AG20443 (cell line): ENCODE data around the gene CEP57L1.
"Not testable (repeated sequence)": the region's sequence is repeated elsewhere in the genome, so short reads cannot be mapped to it uniquely, and the experiment has no call there.

Experiments
- DNase-seq: peaks from one replicate; pipeline ENCODE4 v3.0.0; 2012; ENCODE audit warnings: low spot score, mixed read lengths

Gene CEP57L1

DNA sequence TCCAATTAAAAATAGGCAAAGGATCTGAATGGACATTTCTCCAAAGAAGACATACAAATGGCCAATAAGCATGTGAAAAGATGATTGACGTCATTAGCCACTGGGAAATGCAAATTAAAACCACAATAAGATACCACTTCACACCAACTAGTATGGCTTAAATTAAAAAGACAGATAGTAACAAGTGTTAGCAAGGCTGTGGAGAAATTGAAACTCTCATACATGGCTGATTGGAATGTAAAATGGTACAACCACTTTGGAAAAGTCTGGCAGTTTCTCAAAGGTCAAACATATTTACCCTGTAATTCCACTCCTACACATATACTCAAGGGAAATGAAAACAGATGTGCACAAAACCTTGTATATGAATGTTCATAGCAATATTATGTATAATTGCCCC is 83.6 kb downstream of the CEP57L1 start:
- no peak for DNase-seq

- no peak for DNase-seq
These were observed 84.2 kb downstream of the CEP57L1 start for GRCh38 chr6:109179507-109179906.

- no peak for DNase-seq
These were observed 87.3 kb downstream of the CEP57L1 start for GRCh38 chr6:109182578-109182977.

DNA sequence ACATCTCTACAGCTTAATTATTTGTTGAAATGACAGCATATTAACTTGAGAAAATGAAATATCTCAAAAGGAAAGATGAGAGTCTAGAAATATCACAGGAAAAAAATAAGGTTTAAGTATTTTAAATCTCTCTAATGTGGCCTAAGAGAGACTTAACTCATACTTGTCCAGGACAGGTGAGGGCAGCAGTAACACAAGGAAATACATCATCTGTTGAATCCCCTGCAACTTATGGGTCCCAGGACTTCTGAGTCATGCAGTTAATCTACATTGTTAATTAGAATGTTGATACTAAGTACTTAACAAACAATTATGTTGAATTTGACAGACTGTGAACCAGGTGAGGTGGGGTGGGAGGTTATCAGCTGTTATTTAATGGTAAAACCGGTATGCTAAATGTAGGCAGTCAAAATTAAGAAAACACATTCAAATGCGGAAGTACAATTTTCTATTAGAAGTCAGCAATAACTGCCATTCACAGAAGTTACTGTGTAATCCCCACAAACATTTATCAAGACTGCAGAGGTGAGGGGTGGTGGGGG is 87.9 kb downstream of the CEP57L1 start:
- no peak for DNase-seq

GRCh38 chr6:109184638-109185037 is 89.3 kb downstream of the CEP57L1 start:
- DNase-seq: no peak

- DNase-seq: no peak
These were observed 90.7 kb downstream of the CEP57L1 start for GRCh38 chr6:109186012-109186411.

- DNase-seq: peak; percentile 52
These were observed 92.2 kb downstream of the CEP57L1 start for GRCh38 chr6:109187399-109188114.

GRCh38 chr6:109188115-109188411 is 92.8 kb downstream of the CEP57L1 start:
- no peak for DNase-seq

- DNase-seq: not testable (repeated sequence)
These were observed 96.1 kb downstream of the CEP57L1 start for GRCh38 chr6:109191368-109191767.

DNA sequence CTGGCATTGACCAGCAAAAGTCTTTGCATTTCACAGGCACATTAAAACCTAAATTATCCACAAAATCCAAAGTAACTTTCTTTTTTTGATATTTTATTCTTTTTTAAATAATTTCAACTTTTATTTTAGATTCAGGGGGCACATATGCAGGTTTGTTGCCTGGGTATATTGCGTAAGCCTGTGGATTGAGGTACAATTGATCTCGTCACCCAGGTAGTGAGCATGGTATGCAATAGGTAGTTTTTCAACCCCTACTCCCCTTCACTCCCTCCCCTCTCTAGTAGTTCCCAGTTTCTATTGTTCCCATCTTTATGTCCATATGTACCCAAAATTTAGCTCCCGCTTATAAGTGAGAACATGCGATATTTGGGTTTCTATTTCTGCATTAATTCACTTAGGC is 97.6 kb downstream of the CEP57L1 start:
- no peak for DNase-seq

GRCh38 chr6:109194880-109195279 is 99.6 kb downstream of the CEP57L1 start:
- no peak for DNase-seq

DNA sequence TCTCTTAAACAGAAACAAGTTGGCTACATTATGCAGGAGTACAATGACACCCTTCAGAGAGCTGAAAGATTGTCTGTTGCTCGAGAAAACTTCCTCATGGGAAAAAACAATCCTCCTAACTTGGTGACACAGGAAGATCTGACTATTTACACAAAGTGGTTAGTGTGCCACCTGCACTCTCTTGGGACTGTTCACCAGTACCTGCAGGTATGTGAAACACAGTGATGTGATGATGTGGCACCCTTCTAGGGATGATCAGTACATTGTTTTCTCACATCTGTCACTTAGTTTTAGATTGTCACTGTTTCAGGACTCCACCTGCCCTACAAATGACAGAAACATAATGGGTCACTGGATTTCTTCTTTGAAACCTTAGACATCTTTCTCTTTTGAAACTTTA is 101.8 kb downstream of the CEP57L1 start:
- no peak for DNase-seq

DNA sequence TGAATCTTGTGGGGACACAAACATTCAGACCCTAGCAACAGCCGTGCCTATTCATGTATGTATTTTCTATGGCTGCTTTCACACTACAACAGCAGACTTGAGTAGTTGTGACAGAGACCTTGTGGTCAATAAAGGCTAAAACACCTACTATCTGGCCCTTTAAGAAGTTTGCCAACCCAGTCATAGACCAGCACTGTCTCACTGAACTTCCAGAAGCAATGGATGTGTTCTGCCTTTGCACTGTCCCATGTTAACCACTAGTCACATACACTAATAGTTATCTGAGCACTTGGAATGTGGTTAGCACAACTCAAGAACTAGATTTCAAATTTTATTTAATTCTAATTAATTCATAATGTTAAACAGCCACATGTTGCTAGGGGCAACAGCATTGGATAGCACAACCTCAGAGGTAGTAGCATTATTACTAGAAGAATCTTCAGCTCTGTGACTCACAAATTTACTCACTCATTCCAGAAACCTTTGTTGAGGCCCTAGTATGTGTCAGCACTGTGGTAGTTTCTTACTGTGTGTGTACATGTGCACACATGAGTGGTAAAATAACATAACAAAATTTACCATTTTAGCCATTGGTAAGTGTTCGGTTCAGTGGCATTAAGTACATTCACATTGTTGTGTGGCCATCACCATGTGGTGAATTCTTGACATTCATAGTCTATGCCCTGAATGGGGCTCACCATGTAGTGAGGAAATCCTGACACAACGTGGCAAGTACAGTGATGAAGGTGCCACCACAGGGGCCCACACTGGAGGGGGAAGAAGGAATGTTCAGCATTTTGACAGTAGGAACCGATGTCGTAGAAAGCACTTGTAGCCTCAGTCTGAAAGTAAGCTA is 107.3 kb downstream of the CEP57L1 start:
- DNase-seq: no peak

DNA sequence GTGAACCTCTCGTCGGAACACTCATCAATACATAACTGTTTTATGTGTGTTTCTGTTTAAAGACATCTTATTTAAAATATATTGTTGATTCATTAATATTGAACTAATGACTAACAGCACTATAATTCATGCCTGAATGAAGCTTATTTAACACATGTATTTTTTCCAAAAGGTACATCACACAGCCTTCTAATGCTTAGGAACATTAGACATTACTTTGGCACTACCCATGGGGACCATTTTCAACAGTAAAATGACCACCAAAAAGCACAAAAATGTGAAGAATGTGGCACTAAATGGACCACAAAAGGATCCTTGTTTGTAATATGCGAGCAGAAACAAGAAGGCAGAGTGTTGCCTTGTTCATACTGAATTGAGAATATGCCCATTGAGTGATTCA is 109.2 kb downstream of the CEP57L1 start:
- DNase-seq: no peak

GRCh38 chr6:109212683-109213082 is 117.4 kb downstream of the CEP57L1 start:
- no peak for DNase-seq
